ENCODE results near the gene PSMD5. TPM values are rescaled to one million over a fixed set of nuclear protein-coding genes. Genes with fewer than 3 reads are reported as not detected.

PSMD5 gene
- total RNA-seq, 1 donor from 2014 or later, result 43.6 TPM

GRCh38 chr9:120873512-120873911 is 30.8 kb upstream of the PSMD5 start:
- no peak for DNase-seq (ENCODE audit: extremely low spot score, unreplicated experiment)
- Mint-ChIP-seq H3K36me3 (peaks cover 8% of the 10 kb centered on the region), H3K27me3 (peaks cover 9% of the 10 kb centered on the region), H3K27ac (peak overlapping the region; percentile 89), H3K9me3 (no peaks in the 10 kb centered on the region), H3K4me3 (peak overlapping the region; percentile 68), H3K4me1 (ENCODE audit: unreplicated experiment) (peaks cover 22% of the 10 kb centered on the region)
- no peak for TF ChIP-seq CTCF (conservative IDR thresholded peaks at IDR 0.05)

- no peak for TF ChIP-seq CTCF (conservative IDR thresholded peaks at IDR 0.05)
- Mint-ChIP-seq H3K9me3 (no peaks in the 10 kb centered on the region), H3K36me3 (peaks cover 8% of the 10 kb centered on the region), H3K4me3 (peak overlapping the region; percentile 68), H3K4me1 (ENCODE audit: unreplicated experiment) (peaks cover 25% of the 10 kb centered on the region), H3K27me3 (peaks cover 6% of the 10 kb centered on the region), H3K27ac (peak overlapping the region; percentile 89)
- no peak for DNase-seq (ENCODE audit: extremely low spot score, unreplicated experiment)
Measured at GRCh38 chr9:120872791-120873502, 30.2 kb upstream of the PSMD5 start.

- H3K4me1 Mint-ChIP-seq (ENCODE audit: unreplicated experiment), result peaks cover 17% of the 10 kb centered on the region
- no peaks in the 10 kb centered on the region for H3K9me3 Mint-ChIP-seq
- TF ChIP-seq CTCF (conservative IDR thresholded peaks at IDR 0.05), result no peak
- no peak overlapping the region for H3K4me3 Mint-ChIP-seq
- DNase-seq (ENCODE audit: extremely low spot score, unreplicated experiment), result no peak
- no peaks in the 10 kb centered on the region for H3K27me3 Mint-ChIP-seq
- no peak overlapping the region for H3K27ac Mint-ChIP-seq
- H3K36me3 Mint-ChIP-seq, result peaks cover 8% of the 10 kb centered on the region
Measured at GRCh38 chr9:120870206-120870605, 27.5 kb upstream of the PSMD5 start.

GRCh38 chr9:120869726-120870125 is 27.0 kb upstream of the PSMD5 start:
- no peaks in the 10 kb centered on the region for H3K9me3 Mint-ChIP-seq
- no peak for TF ChIP-seq CTCF (conservative IDR thresholded peaks at IDR 0.05)
- H3K36me3 Mint-ChIP-seq, result peaks cover 8% of the 10 kb centered on the region
- H3K27ac Mint-ChIP-seq, result no peak overlapping the region
- H3K4me3 Mint-ChIP-seq, result no peak overlapping the region
- no peaks in the 10 kb centered on the region for H3K27me3 Mint-ChIP-seq
- no peak for DNase-seq (ENCODE audit: extremely low spot score, unreplicated experiment)
- H3K4me1 Mint-ChIP-seq (ENCODE audit: unreplicated experiment), result peaks cover 15% of the 10 kb centered on the region

- no peaks in the 10 kb centered on the region for H3K9me3 Mint-ChIP-seq
- no peak for TF ChIP-seq CTCF (conservative IDR thresholded peaks at IDR 0.05)
- H3K36me3 Mint-ChIP-seq, result peaks cover 8% of the 10 kb centered on the region
- H3K4me1 Mint-ChIP-seq (ENCODE audit: unreplicated experiment), result peaks cover 15% of the 10 kb centered on the region
- DNase-seq (ENCODE audit: extremely low spot score, unreplicated experiment), result no peak
- no peaks in the 10 kb centered on the region for H3K27me3 Mint-ChIP-seq
- peak overlapping the region; percentile 89 for H3K4me3 Mint-ChIP-seq
- H3K27ac Mint-ChIP-seq, result peak overlapping the region; percentile 89
Measured at GRCh38 chr9:120869360-120869687, 26.6 kb upstream of the PSMD5 start.
